H1 (cell line): ENCODE results near the gene RGS13. TPM values are rescaled to one million over a fixed set of nuclear protein-coding genes. Genes with fewer than 3 reads are reported as not detected.

Source experiments
- CTCF ChIA-PET: fragments of 300-600 bp; sonication (Branson Sonifier 250); formaldehyde crosslinking; loops from one replicate; lab custom pipeline; 2021; ENCODE audit not compliant: partially characterized antibody; lab: Charles Lee
- POLR2A ChIA-PET: fragments of 300-600 bp; sonication (Branson Sonifier 250); formaldehyde crosslinking; loops from one replicate; lab custom pipeline; 2021; ENCODE audit warnings: inconsistent platforms; ENCODE audit not compliant: partially characterized antibody; lab: Charles Lee
- DNase-seq, 2 experiments: peaks; one replicate each; pipeline versions ENCODE4 v3.0.0 to v3.0.0-alpha.2; 2010 to 2022; ENCODE audit warnings: low spot score in 2 of 2, low read depth in 1 of 2, mixed read lengths in 1 of 2
- FAIRE-seq: peaks from 2 replicates; lab custom pipeline; 2011; peaks lifted over from hg19 to GRCh38; lab: Jason Lieb, UNC
- H2AFZ ChIP-seq: 2 replicates; pipeline ENCODE4 v1.8.1; 2012; ENCODE audit warnings: low read length, inconsistent platforms
- H2AK5ac ChIP-seq: 2 replicates; pipeline ENCODE4 v1.6.1; 2013; ENCODE audit warnings: low read depth, low read length
- H2BK120ac ChIP-seq: replicated peaks from 2 replicates; pipeline ENCODE3; 2013; ENCODE audit warnings: low read depth, low read length, inconsistent platforms
- H2BK12ac ChIP-seq: 2 replicates; pipeline ENCODE4 v1.6.1; 2013; ENCODE audit warnings: low read depth, low read length
- H2BK15ac ChIP-seq: 2 replicates; pipeline ENCODE4 v1.6.1; 2013; ENCODE audit warnings: low read length
- H2BK20ac ChIP-seq: 2 replicates; pipeline ENCODE4 v1.6.1; 2013; ENCODE audit warnings: low read length
- H2BK5ac ChIP-seq: 2 replicates; pipeline ENCODE4 v1.6.1; 2013; ENCODE audit warnings: low read depth, low read length
- H3K14ac ChIP-seq: 2 replicates; pipeline ENCODE4 v1.6.1; 2013; ENCODE audit warnings: inconsistent platforms; ENCODE audit not compliant: insufficient read length
- H3K18ac ChIP-seq: 2 replicates; pipeline ENCODE4 v1.6.1; 2013; ENCODE audit warnings: low read length; ENCODE audit errors: extremely low read depth
- H3K23ac ChIP-seq: 2 replicates; pipeline ENCODE4 v1.6.1; 2013; ENCODE audit warnings: inconsistent platforms; ENCODE audit not compliant: insufficient read length
- H3K23me2 ChIP-seq: 2 replicates; pipeline ENCODE4 v1.6.1; 2013; ENCODE audit warnings: low read depth, low read length
- H3K27ac ChIP-seq: 2 replicates; pipeline ENCODE4 v1.6.1; 2011; ENCODE audit warnings: low read depth, low read length, inconsistent platforms
- H3K27me3 ChIP-seq, 4 experiments: replicated peaks in 1 of 4; 1 replicate in 1 of 4; 2 replicates in 3 of 4; pipeline versions ENCODE4 v1.6.1 to v1.8.1; 2011 to 2013; ENCODE audit warnings: low read length in 3 of 4, mild to moderate bottlenecking in 3 of 4, inconsistent platforms in 2 of 4, mixed read lengths in 2 of 4, moderate library complexity in 1 of 4; ENCODE audit not compliant: control insufficient read depth in 3 of 4, insufficient read depth in 3 of 4; ENCODE audit errors: extremely low read depth in 1 of 4
- H3K36me3 ChIP-seq, 4 experiments: 2 replicates each; pipeline versions ENCODE4 v1.6.1 to v1.8.1; 2011 to 2013; ENCODE audit warnings: mild to moderate bottlenecking in 4 of 4, low read length in 3 of 4, moderate library complexity in 2 of 4, control low read depth in 1 of 4, inconsistent platforms in 1 of 4; ENCODE audit not compliant: insufficient read depth in 4 of 4, control insufficient read depth in 2 of 4
- H3K4ac ChIP-seq: replicated peaks from 2 replicates; pipeline ENCODE3; 2013; ENCODE audit warnings: low read length, low read depth, mixed read lengths, inconsistent platforms; ENCODE audit not compliant: insufficient read length
- H3K4me1 ChIP-seq, 4 experiments: replicated peaks in 1 of 4; 1 replicate in 1 of 4; 2 replicates in 3 of 4; pipeline versions ENCODE4 v1.6.1 to v1.8.1; 2011 to 2013; ENCODE audit warnings: low read length in 3 of 4, inconsistent platforms in 2 of 4, mixed read lengths in 1 of 4; ENCODE audit not compliant: insufficient read depth in 4 of 4, control insufficient read depth in 3 of 4
- H3K4me2 ChIP-seq, 2 experiments: 2 replicates each; pipeline versions ENCODE4 v1.6.1 to v1.8.1; 2011 to 2013; ENCODE audit warnings: low read depth in 2 of 2, low read length in 2 of 2, control low read depth in 1 of 2, inconsistent platforms in 1 of 2, mild to moderate bottlenecking in 1 of 2; ENCODE audit not compliant: insufficient read depth in 1 of 2
- H3K4me3 ChIP-seq, 4 experiments: fragments of 200-600, 300-600 bp in 1 of 4; sonication (generic), shearing (Covaris generic), sonication (Bioruptor Twin) in 1 of 4; 2 replicates each; pipeline versions ENCODE4 v1.5.1 to v1.8.1; 2011 to 2016; ENCODE audit warnings: low read length in 4 of 4, low read depth in 3 of 4, control low read depth in 2 of 4, inconsistent platforms in 2 of 4, mild to moderate bottlenecking in 2 of 4, mixed read lengths in 1 of 4, moderate library complexity in 1 of 4; ENCODE audit not compliant: insufficient read depth in 2 of 4; ENCODE audit errors: extremely low read depth in 1 of 4
- H3K56ac ChIP-seq: replicated peaks from 2 replicates; pipeline ENCODE3; 2013; ENCODE audit warnings: low read depth, mild to moderate bottlenecking, mixed read lengths, low read length, inconsistent platforms; ENCODE audit not compliant: insufficient read length
- H3K79me1 ChIP-seq: 2 replicates; pipeline ENCODE4 v1.6.1; 2013; ENCODE audit warnings: low read depth, low read length, control low read depth
- H3K79me2 ChIP-seq, 2 experiments: 2 replicates each; pipeline versions ENCODE4 v1.6.1 to v1.8.1; 2012 to 2013; ENCODE audit warnings: low read length in 2 of 2, mild to moderate bottlenecking in 2 of 2, inconsistent platforms in 1 of 2; ENCODE audit not compliant: insufficient read depth in 2 of 2, control insufficient read depth in 1 of 2
- H3K9ac ChIP-seq, 4 experiments: replicated peaks in 1 of 4; 1 replicate in 1 of 4; 2 replicates in 3 of 4; pipeline versions ENCODE4 v1.6.1 to v1.8.1; 2011 to 2013; ENCODE audit warnings: low read depth in 3 of 4, low read length in 3 of 4, control low read depth in 2 of 4, mild to moderate bottlenecking in 2 of 4, moderate library complexity in 2 of 4, inconsistent platforms in 1 of 4; ENCODE audit errors: extremely low read depth in 1 of 4
- H3K9me3 ChIP-seq, 2 experiments: 2 replicates each; pipeline versions ENCODE4 v1.6.1 to v1.8.1; 2012 to 2013; ENCODE audit warnings: mild to moderate bottlenecking in 2 of 2, moderate library complexity in 2 of 2, control low read depth in 1 of 2, inconsistent platforms in 1 of 2, low read depth in 1 of 2, low read length in 1 of 2, mixed read lengths in 1 of 2; ENCODE audit not compliant: insufficient read depth in 2 of 2
- H4K20me1 ChIP-seq, 2 experiments: replicated peaks in 1 of 2; 2 replicates each; pipeline versions ENCODE3 to v1.8.1; 2011 to 2013; ENCODE audit warnings: inconsistent platforms in 2 of 2, low read length in 2 of 2, mild to moderate bottlenecking in 1 of 2; ENCODE audit not compliant: insufficient read depth in 2 of 2, control insufficient read depth in 1 of 2
- H4K5ac ChIP-seq: 2 replicates; pipeline ENCODE4 v1.6.1; 2013; ENCODE audit warnings: low read length, low read depth, mixed read lengths, inconsistent platforms; ENCODE audit not compliant: insufficient read length
- H4K8ac ChIP-seq: 2 replicates; pipeline ENCODE4 v1.8.0; 2013; ENCODE audit warnings: mild to moderate bottlenecking, moderate library complexity, low read length, inconsistent platforms; ENCODE audit not compliant: insufficient read depth; ENCODE audit errors: extremely low read depth
- H4K91ac ChIP-seq: replicated peaks from 2 replicates; pipeline ENCODE3; 2013; ENCODE audit warnings: low read length, mixed read lengths, inconsistent platforms; ENCODE audit not compliant: insufficient read length
- GABPA ChIP-seq: IDR thresholded peaks from 2 replicates; pipeline ENCODE4 v1.6.1; 2011; ENCODE audit warnings: mild to moderate bottlenecking, low read length, moderate library complexity, borderline replicate concordance; ENCODE audit not compliant: insufficient read depth
- HDAC2 ChIP-seq, 2 experiments: fragments of 300-600 bp in 1 of 2; sonication (generic) in 1 of 2; IDR thresholded peaks; 2 replicates each; pipeline ENCODE4 v1.6.1; 2011 to 2012; ENCODE audit warnings: low read depth in 2 of 2, low read length in 2 of 2, mild to moderate bottlenecking in 2 of 2, moderate library complexity in 2 of 2, borderline replicate concordance in 1 of 2, inconsistent platforms in 1 of 2
- POU5F1 ChIP-seq: IDR thresholded peaks from 2 replicates; pipeline ENCODE4 v1.6.1; 2011; ENCODE audit warnings: low read depth, mild to moderate bottlenecking, low read length, moderate library complexity
- RXRA ChIP-seq: IDR thresholded peaks from 2 replicates; pipeline ENCODE4 v1.6.1; 2011; ENCODE audit warnings: low read depth, mild to moderate bottlenecking, low read length, moderate library complexity; ENCODE audit not compliant: insufficient read depth
- TCF12 ChIP-seq: IDR thresholded peaks from 2 replicates; pipeline ENCODE4 v1.6.1; 2011; ENCODE audit warnings: low read depth, mild to moderate bottlenecking, low read length
- USF2 ChIP-seq: IDR thresholded peaks from 2 replicates; pipeline ENCODE4 v1.6.1; 2011; ENCODE audit warnings: low read length, improper control_type of control experiment
- WGBS, 2 experiments: shearing (Covaris generic) in 1 of 2; methylation state at CpG; one replicate each; pipeline versions ENCODE4 v1.1.6 to v1.1.7; 2013 to 2015; ENCODE audit warnings: low lambda C conversion rate in 2 of 2, mixed read lengths in 2 of 2, inconsistent platforms in 1 of 2, low coverage in 1 of 2, missing lambda C conversion rate in 1 of 2; ENCODE audit not compliant: insufficient replicate concordance in 2 of 2, insufficient coverage in 1 of 2, insufficient read length in 1 of 2; ENCODE audit errors: extremely low coverage in 1 of 2, missing lambda C conversion rate in 1 of 2; 5-methylcytosine and 5-hydroxymethylcytosine counted together
- polyA plus RNA-seq, 7 experiments: library from polyadenylated mRNA; depleted of rRNA in 3 of 7; stranded (reverse) in 5 of 7; unstranded in 2 of 7; fragments of >200 nt in 5 of 7; fragments of 200-250 nt in 2 of 7; gene quantifications; 1 replicate in 5 of 7; 2 replicates in 1 of 7; 4 replicates in 1 of 7; pipeline versions ENCODE4 v1.2.1 to v1.2.3, GENCODE V29; 2011 to 2013; ENCODE audit warnings: missing spikeins in 2 of 7, mixed read lengths in 2 of 7
- total RNA-seq: library from RNA; stranded (reverse); fragmentation: NEBNext Ultra II Directional; extraction: Animal tissue kit (Norgen Biotek cat#: 25700); gene quantifications from 2 replicates; pipeline ENCODE4 v1.2.1, GENCODE V29; 2021

RGS13 gene
- total and polyA plus RNA-seq, 2 of the 8 experiments (the other 6 are each of a cell fraction or from before 2014, with no cell fraction given): not detected

DNA sequence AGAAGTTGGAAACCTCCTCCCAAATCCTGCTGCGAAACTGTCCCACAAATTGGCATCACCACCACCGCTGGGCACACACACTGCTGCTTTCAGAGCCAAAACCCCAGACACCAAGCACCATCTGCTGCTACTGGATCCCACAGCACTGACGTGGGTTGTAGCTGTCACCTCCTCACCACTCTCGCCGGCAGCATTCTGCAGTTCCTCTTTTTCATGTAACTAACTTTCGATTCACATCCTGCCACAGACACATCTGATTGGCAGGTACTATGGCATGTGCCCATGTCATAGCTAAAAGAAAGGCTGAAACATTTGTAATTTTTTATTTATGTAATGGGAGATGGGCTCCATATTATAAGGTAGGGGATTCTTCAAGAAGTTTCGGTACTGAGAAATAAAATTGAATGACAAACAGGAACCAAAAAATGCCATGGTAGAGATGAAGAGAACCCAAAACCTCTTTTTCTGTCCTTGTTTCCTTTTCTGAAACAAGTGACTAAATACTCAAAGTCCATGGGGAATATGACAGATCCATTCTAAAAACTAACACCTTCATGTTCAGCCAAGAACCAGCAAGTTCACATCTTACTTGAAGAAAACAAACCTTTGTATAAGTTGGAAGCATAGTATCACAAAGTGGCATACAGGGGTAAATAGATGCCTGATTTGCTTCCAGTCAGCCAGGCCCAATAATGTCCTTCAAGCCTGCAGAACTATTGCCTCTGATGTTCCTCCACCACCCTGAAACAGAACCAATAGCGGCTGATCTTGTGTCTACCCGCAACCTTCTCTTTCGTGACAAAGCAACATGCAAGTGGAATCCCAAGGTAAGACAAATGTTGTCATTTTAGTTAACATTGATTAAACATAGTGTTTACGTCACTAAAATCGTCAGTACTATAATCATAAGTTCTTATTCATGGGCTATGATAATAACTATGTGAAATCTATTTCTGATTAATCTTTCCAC, 26.6 kb upstream of the RGS13 start:
- Histone ChIP-seq H2BK12ac (no peak overlapping the region), H2BK15ac (no peak overlapping the region), H3K36me3 (no peaks in the 10 kb centered on the region), H2BK20ac (no peak overlapping the region), H3K23ac (no peak overlapping the region), H3K14ac (no peak overlapping the region), H3K4me3 (no peak overlapping the region), H4K91ac (no peak overlapping the region), H3K56ac (no peak overlapping the region), H3K79me1 (no peaks in the 10 kb centered on the region), H3K9ac (no peak overlapping the region), H3K4me1 (no peaks in the 10 kb centered on the region), H4K5ac (no peak overlapping the region), H3K4ac (no peak overlapping the region), H4K20me1 (no peaks in the 10 kb centered on the region), H3K4me2 (no peak overlapping the region), H2BK120ac (no peak overlapping the region), H3K18ac (no peak overlapping the region), H4K8ac (no peak overlapping the region), H2BK5ac (no peak overlapping the region), H3K27me3 (no peaks in the 10 kb centered on the region), H2AFZ (no peak overlapping the region), H2AK5ac (no peak overlapping the region), H3K27ac (no peak overlapping the region), H3K79me2 (no peaks in the 10 kb centered on the region), H3K23me2 (no peaks in the 10 kb centered on the region; the same call in 1 of the 2 replicates), H3K9me3 (no peaks in the 10 kb centered on the region)
- FAIRE-seq (no peak), DNase-seq (no peak)
- CTCF ChIA-PET: interaction anchor here (0.6 to 2.8 kb wide), 9 partner anchors 15 to 171 kb away, joined by 3 to 16 read pairs (median 4); no protein-coding TSS in a partner anchor
- POLR2A ChIA-PET: no interaction called here
- 82% methylated on average over 12 of the region's 12 CpGs; no CpG with 5 or more reads in 1 of the 2 experiments for WGBS, 2 experiments
- TF ChIP-seq HDAC2 (IDR thresholded peaks at IDR 0.05; ENCODE audit: borderline replicate concordance in 1 of 2, low read depth in 2 of 2, low read length in 2 of 2) (no peak), POU5F1 (no peak), RXRA (no peak), USF2 (no peak), GABPA (no peak), TCF12 (no peak)
